Sigmoid colon (tissue), 7 donors: ENCODE measurements around the gene TJP1. TPM values are rescaled to one million over a fixed set of nuclear protein-coding genes. Genes with fewer than 3 reads are reported as not detected.

Experiments used
- DNase-seq: peaks from one replicate; pipeline ENCODE4 v3.0.0-alpha.2; 2019
- H3K27ac ChIP-seq, 4 donors: fragments of 200-600 bp; sonication (generic); one replicate each; pipeline ENCODE4 v1.5.1; 2016 to 2019; ENCODE audit warnings: mild to moderate bottlenecking in 1 of 4
- H3K27me3 ChIP-seq, 3 donors: fragments of 200-600 bp; sonication (generic); one replicate each; pipeline ENCODE4 v1.5.1; 2019; ENCODE audit warnings: mild to moderate bottlenecking in 1 of 3
- H3K36me3 ChIP-seq, 4 donors: fragments of 200-600 bp; sonication (generic); one replicate each; pipeline ENCODE4 v1.5.1; 2016 to 2019
- H3K4me1 ChIP-seq, 4 donors: fragments of 200-600 bp; sonication (generic); one replicate each; pipeline ENCODE4 v1.5.1; 2017 to 2019
- H3K4me3 ChIP-seq, 4 donors: fragments of 200-600 bp; sonication (generic); one replicate each; pipeline ENCODE4 v1.5.1; 2017 to 2019; ENCODE audit warnings: mild to moderate bottlenecking in 2 of 4, moderate library complexity in 1 of 4
- H3K9me3 ChIP-seq, 4 donors: fragments of 200-600 bp in 3 of 4; sonication (generic) in 3 of 4; one replicate each; pipeline versions ENCODE4 v1.5.1 to v1.6.1; 2013 to 2019
- EP300 ChIP-seq, 4 donors: sonication (generic); formaldehyde crosslinking; IDR thresholded peaks; one replicate each; pipeline ENCODE4 v1.6.1; 2017; ENCODE audit warnings: antibody characterized with exemption in 4 of 4
- POLR2A ChIP-seq, 2 donors: fragments of 450-650 bp; IDR thresholded peaks; one replicate each; pipeline ENCODE4 v1.6.1; 2016; ENCODE audit warnings: antibody characterized with exemption in 2 of 2, mild to moderate bottlenecking in 2 of 2, moderate library complexity in 2 of 2
- POLR2AphosphoS5 ChIP-seq, 4 donors: sonication (generic); formaldehyde crosslinking; IDR thresholded peaks; one replicate each; pipeline ENCODE4 v1.6.1; 2017; ENCODE audit warnings: antibody characterized with exemption in 4 of 4
- WGBS, 2 donors: extraction: QIAGEN DNeasy Blood & Tissue Kit; methylation state at CpG; one replicate each; pipeline ENCODE4 v1.1.7; 2013; 5-methylcytosine and 5-hydroxymethylcytosine counted together
- intact Hi-C: fragments of 100-400 bp; cut with DNase I; formaldehyde crosslinking; loops from one replicate; pipeline ENCODE4 v1.15.1; 2023
- polyA plus RNA-seq, 3 donors: library from polyadenylated mRNA; stranded (reverse); fragments of 200-250 nt; gene quantifications; one replicate each; pipeline ENCODE4 v1.2.3, GENCODE V29; 2013
- total RNA-seq, 4 donors: library from RNA; depleted of rRNA; stranded (reverse); fragments of >200 nt; gene quantifications; one replicate each; pipeline ENCODE4 v1.1.0, GENCODE V29; 2016
- TF ChIP-seq, protein P1 (sequence below), 4 experiments: fragments of 450-650 bp in 3 of 4; fragments of 200-600 bp in 1 of 4; IDR thresholded peaks; one replicate each; pipeline ENCODE4 v1.5.1; 2016 to 2019; ENCODE audit warnings: antibody characterized with exemption in 4 of 4, mild to moderate bottlenecking in 3 of 4, moderate library complexity in 2 of 4
- donor health status: healthy with polysubstance abuse.
- donor health status: Bipolar disorder and iron deficiency.
- donor health status: healthy.

TJP1 gene
- total and polyA plus RNA-seq, 7 donors: 21.3 to 134 (median 92.0) TPM

DNA sequence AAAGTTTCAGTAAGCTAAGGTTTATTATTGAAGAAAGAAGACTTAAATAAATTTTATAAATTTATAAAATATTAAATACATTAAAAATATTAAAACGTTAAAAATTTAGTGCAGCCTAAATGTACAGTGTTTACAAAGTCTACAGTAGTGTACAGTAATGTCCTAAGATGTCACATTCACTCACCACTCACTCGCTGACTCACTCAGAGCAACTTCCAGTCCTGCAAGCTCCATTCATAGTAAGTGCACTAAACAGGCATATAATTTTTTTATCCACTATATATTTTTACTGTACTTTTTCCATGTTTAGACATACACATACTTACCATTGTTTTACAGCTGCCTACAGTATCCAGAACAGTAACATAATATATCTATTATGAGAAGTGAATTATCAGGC, 51.5 kb downstream of the TJP1 start:
- Histone ChIP-seq H3K9me3 (no peaks in the 10 kb centered on the region), H3K27ac (no peak overlapping the region), H3K27me3 (no peaks in the 10 kb centered on the region), H3K4me3 (no peak overlapping the region), H3K36me3 (peaks cover 0 to 37% (median 0%) of the 10 kb centered on the region in 4 donors), H3K4me1 (peaks cover 0 to 43% (median 18%) of the 10 kb centered on the region in 4 donors)
- no peak for TF ChIP-seq EP300 (IDR thresholded peaks at IDR 0.05)
- TF ChIP-seq POLR2AphosphoS5 (IDR thresholded peaks at IDR 0.05): no peak
- TF ChIP-seq, protein P1, sequence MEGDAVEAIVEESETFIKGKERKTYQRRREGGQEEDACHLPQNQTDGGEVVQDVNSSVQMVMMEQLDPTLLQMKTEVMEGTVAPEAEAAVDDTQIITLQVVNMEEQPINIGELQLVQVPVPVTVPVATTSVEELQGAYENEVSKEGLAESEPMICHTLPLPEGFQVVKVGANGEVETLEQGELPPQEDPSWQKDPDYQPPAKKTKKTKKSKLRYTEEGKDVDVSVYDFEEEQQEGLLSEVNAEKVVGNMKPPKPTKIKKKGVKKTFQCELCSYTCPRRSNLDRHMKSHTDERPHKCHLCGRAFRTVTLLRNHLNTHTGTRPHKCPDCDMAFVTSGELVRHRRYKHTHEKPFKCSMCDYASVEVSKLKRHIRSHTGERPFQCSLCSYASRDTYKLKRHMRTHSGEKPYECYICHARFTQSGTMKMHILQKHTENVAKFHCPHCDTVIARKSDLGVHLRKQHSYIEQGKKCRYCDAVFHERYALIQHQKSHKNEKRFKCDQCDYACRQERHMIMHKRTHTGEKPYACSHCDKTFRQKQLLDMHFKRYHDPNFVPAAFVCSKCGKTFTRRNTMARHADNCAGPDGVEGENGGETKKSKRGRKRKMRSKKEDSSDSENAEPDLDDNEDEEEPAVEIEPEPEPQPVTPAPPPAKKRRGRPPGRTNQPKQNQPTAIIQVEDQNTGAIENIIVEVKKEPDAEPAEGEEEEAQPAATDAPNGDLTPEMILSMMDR (IDR thresholded peaks at IDR 0.05): no peak
- TF ChIP-seq POLR2A (IDR thresholded peaks at IDR 0.05): no peak
- WGBS, 2 donors: 85 to 90% methylated on average over 2 of the region's 2 CpGs
- DNase-seq: no peak
- intact Hi-C loops: no loop called here

DNA sequence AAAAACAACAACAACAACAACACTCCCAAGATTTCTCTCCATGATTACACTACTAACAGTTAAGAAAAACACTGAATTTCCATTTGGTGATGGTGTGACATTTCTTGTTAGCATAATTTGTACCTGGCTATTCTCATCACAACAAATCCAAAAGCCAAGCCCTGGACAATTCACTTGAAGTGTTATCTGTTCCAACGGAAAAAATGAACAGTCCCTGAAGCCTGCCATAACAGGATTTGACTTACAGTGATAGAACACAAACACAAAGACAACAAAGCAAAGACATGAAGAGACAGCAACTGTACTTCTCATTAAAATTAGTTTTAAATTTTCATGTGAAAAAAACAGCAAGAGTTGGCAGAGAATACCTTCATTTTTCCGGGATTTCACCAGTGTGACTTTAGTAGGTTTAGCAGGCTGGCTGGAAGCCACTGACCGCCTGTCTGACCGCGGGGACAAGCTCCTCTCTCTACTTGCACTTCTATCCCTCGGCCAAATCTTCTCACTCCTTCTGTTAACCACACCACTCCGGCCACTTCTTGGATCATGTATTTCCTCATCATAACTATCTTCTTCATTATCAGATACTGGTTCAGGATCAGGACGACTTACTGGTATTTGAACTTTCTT, 56.3 kb downstream of the TJP1 start:
- Histone ChIP-seq H3K9me3 (no peaks in the 10 kb centered on the region), H3K36me3 (peaks cover 0 to 69% (median 7%) of the 10 kb centered on the region in 4 donors), H3K27ac (no peak overlapping the region), H3K4me3 (no peak overlapping the region), H3K4me1 (peaks cover 0 to 36% (median 18%) of the 10 kb centered on the region in 4 donors), H3K27me3 (no peaks in the 10 kb centered on the region)
- no peak for DNase-seq
- intact Hi-C loops: loop anchor here (10.0 kb wide), 1 partner anchor 49 kb away; no protein-coding TSS in a partner anchor
- TF ChIP-seq EP300 (IDR thresholded peaks at IDR 0.05) (no peak), POLR2AphosphoS5 (IDR thresholded peaks at IDR 0.05) (no peak), POLR2A (IDR thresholded peaks at IDR 0.05) (no peak)
- TF ChIP-seq, protein P1 (IDR thresholded peaks at IDR 0.05): no peak
- WGBS, 2 donors: 69 to 76% methylated on average over 8 of the region's 8 CpGs

- no peak overlapping the region for H3K27ac ChIP-seq
- no peak overlapping the region for H3K4me3 ChIP-seq
- no peaks in the 10 kb centered on the region for H3K27me3 ChIP-seq
- WGBS, 2 donors: 88 to 95% methylated on average over 3 of the region's 3 CpGs
- peaks cover 0 to 36% (median 18%) of the 10 kb centered on the region in 4 donors for H3K4me1 ChIP-seq
- DNase-seq: no peak
- intact Hi-C loops: loop anchor here (10.0 kb wide), 1 partner anchor 49 kb away; no protein-coding TSS in a partner anchor
- no peaks in the 10 kb centered on the region for H3K9me3 ChIP-seq
- peaks cover 0 to 69% (median 7%) of the 10 kb centered on the region in 4 donors for H3K36me3 ChIP-seq
- TF ChIP-seq POLR2AphosphoS5 (IDR thresholded peaks at IDR 0.05) (no peak), POLR2A (IDR thresholded peaks at IDR 0.05) (no peak), EP300 (IDR thresholded peaks at IDR 0.05) (no peak)
These were observed 56.9 kb downstream of the TJP1 start for GRCh38 chr15:29765234-29765841.

DNA sequence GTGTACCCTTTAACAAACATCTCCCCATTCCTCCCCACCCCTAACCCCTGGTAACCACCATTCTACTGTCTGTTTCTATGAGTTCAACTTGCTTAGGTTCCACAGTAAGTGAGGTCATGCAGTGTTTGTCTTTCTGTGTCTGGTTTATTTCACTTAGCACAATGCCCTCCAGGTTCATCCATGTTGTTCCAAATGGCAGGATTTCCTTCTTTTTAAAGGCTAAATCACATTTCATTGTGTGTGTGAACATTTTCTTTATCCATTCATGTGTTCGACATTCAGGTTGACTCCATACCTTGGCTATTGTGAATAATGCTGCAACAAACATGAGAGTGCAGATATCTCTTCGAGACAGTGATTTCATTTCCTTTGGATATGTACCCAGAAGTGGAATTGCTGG, 62.7 kb downstream of the TJP1 start:
- no peaks in the 10 kb centered on the region for H3K9me3 ChIP-seq
- no peaks in the 10 kb centered on the region for H3K27me3 ChIP-seq
- WGBS, 2 donors: 91 to 93% methylated on average over 2 of the region's 2 CpGs
- TF ChIP-seq, protein P1 (IDR thresholded peaks at IDR 0.05): no peak
- TF ChIP-seq POLR2A (IDR thresholded peaks at IDR 0.05) (no peak), EP300 (IDR thresholded peaks at IDR 0.05) (no peak), POLR2AphosphoS5 (IDR thresholded peaks at IDR 0.05) (peak in 2 of 4 donors; percentile 35 to 69)
- peaks cover 0 to 38% (median 12%) of the 10 kb centered on the region in 4 donors for H3K4me1 ChIP-seq
- DNase-seq: no peak
- intact Hi-C loops: no loop called here
- H3K36me3 ChIP-seq: peaks cover 0 to 46% (median 6%) of the 10 kb centered on the region in 4 donors
- no peak overlapping the region for H3K4me3 ChIP-seq
- H3K27ac ChIP-seq: peak overlapping the region in 2 of 4 donors; percentile 0 to 12
